MV-4-11 (cell line): Measurements from ENCODE around the gene S100A10.

Source experiments
- DNase-seq: peaks from one replicate; lab custom pipeline; 2025; lab: John Stamatoyannopoulos, UW

Gene S100A10

GRCh38 chr1:151964510-151964909, 29.1 kb downstream of the S100A10 start:
- no peak for DNase-seq

- no peak for DNase-seq
Observed at GRCh38 chr1:151963288-151963687, 30.4 kb downstream of the S100A10 start.

GRCh38 chr1:151961833-151962232, 31.8 kb downstream of the S100A10 start:
- no peak for DNase-seq

- DNase-seq: no peak
Observed at GRCh38 chr1:151960780-151961513, 32.7 kb downstream of the S100A10 start.

GRCh38 chr1:151958959-151959358, 34.7 kb downstream of the S100A10 start:
- DNase-seq: peak; percentile 81

GRCh38 chr1:151956957-151957497, 36.6 kb downstream of the S100A10 start:
- DNase-seq: no peak

- no peak for DNase-seq
Observed at GRCh38 chr1:151953409-151954094, 40.1 kb downstream of the S100A10 start.

GRCh38 chr1:151952811-151953210, 40.8 kb downstream of the S100A10 start:
- DNase-seq: no peak

GRCh38 chr1:151949371-151950193, 44.1 kb downstream of the S100A10 start:
- DNase-seq: no peak

- DNase-seq: no peak
Observed at GRCh38 chr1:151948506-151948905, 45.2 kb downstream of the S100A10 start.

- DNase-seq: no peak
Observed at GRCh38 chr1:151947140-151947539, 46.5 kb downstream of the S100A10 start.

GRCh38 chr1:151945725-151946722, 47.6 kb downstream of the S100A10 start:
- peak; percentile 97 for DNase-seq

- no peak for DNase-seq
Observed at GRCh38 chr1:151944857-151945575, 48.6 kb downstream of the S100A10 start.

- no peak for DNase-seq
Observed at GRCh38 chr1:151944126-151944856, 49.4 kb downstream of the S100A10 start.

- DNase-seq: no peak
Observed at GRCh38 chr1:151943591-151943990, 50.1 kb downstream of the S100A10 start.

GRCh38 chr1:151942882-151943281, 50.8 kb downstream of the S100A10 start:
- no peak for DNase-seq

GRCh38 chr1:151940541-151940940, 53.1 kb downstream of the S100A10 start:
- DNase-seq: no peak

GRCh38 chr1:151939779-151940178, 53.9 kb downstream of the S100A10 start:
- DNase-seq: no peak

- no peak for DNase-seq
Observed at GRCh38 chr1:151939141-151939540, 54.5 kb downstream of the S100A10 start.

- no peak for DNase-seq
Observed at GRCh38 chr1:151936653-151937052, 57.0 kb downstream of the S100A10 start.
